HG02885 (cell line): Measurements from ENCODE around the gene ARID1B.

Experiments used
- ATAC-seq: cut with Tn5 transposase; IDR thresholded peaks from one replicate; pipeline ENCODE4 v1.9.1; 2021; ENCODE audit warnings: mild to moderate bottlenecking; ENCODE audit not compliant: unreplicated experiment, poor library complexity

ARID1B gene

GRCh38 chr6:157224951-157225574 is 447.9 kb downstream of the ARID1B start:
- ATAC-seq: no peak

DNA sequence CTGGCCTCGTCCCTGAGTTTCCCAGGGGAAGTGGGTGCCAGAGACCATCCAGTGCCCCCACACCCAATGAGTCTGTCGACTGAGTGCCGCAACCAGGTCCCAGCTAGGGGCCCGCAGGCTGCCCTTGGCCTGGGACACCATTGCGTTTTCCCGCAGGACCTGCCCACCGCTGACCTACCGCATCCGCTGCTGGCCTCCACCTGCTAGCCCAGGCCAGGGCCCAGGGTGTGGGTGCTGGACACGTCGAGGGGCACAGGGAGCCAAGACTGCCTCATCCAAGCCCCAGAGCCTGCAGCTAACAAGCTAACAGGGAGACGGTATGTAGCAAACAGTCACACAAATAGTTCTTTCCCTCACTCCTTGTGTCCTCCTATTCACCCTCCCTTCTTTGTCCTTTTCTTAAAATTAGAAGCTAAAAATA is 448.4 kb downstream of the ARID1B start:
- ATAC-seq: no peak

DNA sequence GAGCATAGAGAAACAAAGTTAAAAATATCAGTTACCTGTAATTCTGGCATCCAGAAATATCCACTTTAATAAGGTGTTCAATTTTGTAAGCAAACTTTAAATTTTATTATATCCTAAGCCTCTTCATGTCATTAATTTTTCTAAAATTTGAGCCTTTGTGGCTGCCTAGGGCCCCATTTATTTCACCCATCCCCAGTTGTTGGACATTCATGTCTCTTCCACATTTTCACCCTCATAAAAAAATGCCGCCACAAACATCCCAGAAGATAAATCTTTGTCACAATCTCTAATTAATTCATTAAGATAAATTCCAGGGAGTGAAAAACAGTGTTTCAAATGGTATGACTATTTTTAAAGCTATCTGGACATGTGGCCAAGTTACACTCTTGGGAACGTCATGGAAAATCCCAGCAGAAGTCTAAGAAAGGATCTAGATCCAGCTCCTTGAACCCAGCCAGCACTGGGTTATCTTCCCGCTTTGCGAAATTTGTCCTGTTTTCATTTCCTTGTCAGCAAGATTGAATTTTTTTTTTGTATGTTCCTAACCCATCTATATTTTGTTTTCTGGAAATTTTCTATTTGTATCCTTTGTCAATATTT is 448.9 kb downstream of the ARID1B start:
- no peak for ATAC-seq

DNA sequence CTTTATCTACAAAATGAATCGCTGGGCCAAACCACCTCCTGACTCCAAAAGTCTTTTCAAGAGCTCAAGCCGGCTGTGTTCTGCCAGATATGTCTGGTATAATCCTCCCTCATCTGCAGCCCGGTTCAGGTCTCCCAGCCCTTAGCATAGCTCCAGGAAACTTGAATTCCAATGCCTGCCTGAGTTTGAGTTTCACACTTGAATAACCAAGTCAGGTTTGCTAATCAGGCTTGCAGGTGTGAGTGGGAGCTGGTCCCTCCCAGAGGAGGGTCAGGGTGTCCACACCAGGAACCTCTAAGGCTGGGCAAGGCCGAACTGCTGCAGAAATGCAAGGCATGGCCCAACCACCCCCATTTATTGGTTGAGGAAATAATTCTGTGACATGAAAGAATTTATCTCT is 449.6 kb downstream of the ARID1B start:
- ATAC-seq: no peak

DNA sequence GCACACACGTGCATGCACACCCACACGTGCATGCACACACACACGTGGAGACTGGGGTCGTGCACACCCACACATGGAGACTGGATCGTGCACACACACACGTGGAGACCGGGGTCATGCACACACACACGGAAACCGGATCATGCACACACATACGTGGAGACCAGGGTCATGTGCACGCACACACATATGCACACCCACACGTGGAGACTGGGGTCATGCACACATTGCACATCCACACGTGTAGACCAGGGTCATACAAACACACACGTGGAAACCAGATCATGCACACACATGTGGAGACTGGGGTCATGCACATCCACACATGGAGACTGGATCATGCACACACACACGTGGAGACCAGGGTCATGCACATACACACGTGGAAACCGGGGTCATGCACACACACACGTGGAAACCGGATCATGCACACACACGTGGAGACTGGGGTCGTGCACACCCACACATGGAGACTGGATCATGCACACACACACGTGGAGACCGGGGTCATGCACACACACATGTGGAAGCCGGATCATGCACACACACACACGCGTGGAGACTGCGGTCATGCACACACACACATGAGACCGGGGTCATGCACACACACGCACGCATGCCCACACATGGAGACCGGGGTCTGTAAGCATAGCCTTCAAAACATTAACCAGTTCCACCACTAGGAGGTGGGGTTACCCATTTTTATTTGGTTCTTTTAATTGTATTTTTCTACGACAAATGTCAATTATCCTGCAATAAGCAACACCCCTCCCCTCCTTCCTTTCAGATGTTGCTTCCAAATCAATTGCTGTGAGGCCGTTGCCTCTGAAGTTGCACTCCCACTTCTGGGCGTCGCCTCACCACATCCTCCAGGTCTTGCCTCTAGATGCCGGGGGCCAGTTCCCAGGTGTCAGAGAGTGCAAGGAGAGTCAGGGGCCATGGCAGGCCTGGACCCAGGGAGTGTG is 450.3 kb downstream of the ARID1B start:
- no peak for ATAC-seq

GRCh38 chr6:157228426-157229131 is 451.4 kb downstream of the ARID1B start:
- ATAC-seq: no peak

- ATAC-seq: no peak
Observed at GRCh38 chr6:157229132-157229618, 452.0 kb downstream of the ARID1B start.

DNA sequence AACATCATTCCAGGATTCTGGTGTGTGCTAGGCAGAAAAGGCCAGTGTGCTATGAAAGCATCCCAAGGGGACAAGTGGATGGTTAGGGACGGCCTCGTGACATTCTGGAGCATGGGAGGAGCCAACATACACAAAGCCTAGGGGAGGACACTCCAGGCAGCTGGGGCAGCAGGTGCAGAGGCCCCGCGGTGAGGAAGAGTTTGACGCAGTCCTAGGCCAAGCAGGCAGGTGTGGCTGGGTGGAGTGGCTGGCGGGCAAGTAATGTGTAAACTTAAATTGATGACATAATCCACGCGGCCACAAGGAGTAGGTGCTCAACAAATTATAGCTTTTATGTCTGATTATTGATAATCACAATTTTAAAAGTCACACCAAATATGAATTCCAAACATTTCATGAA is 452.5 kb downstream of the ARID1B start:
- no peak for ATAC-seq

DNA sequence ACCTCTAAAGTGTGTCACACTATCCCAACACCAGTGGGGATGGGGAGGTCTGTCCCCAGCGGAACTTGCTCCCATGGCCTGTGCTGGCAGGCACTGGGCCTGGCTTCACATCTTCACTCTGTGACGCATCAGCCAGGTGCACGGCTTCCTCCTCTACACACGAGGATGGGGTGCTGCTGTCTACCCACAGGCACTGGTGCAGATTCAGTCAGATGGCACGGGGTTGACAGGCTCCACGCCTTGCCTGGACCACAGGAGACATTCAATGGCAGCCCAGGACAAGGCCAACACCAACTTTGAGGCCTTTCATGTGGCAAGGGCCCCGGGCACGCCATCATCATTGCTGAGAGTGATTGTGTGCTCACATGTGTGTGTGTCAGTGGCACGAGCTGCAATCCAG is 453.7 kb downstream of the ARID1B start:
- no peak for ATAC-seq

GRCh38 chr6:157232161-157232895 is 455.1 kb downstream of the ARID1B start:
- no peak for ATAC-seq

DNA sequence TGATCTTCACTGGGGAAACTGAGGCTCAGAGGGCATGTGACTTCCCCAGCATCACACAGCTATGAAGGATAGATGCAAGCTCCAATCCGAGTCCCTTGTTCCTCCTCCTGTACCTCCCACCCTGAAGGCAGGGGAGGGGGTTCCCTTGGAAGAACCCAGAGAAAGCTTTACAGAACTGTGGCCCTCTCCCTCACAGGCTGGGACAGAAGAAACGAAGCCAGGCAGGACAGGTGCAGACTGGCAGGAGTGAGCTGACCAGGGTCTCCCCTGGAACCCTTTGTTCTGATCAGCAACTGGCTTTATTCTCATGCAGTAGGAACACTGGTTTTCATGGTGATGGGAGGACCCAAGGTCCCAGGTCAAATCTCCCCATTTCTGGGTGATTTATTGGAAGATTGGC is 456.0 kb downstream of the ARID1B start:
- ATAC-seq: no peak

DNA sequence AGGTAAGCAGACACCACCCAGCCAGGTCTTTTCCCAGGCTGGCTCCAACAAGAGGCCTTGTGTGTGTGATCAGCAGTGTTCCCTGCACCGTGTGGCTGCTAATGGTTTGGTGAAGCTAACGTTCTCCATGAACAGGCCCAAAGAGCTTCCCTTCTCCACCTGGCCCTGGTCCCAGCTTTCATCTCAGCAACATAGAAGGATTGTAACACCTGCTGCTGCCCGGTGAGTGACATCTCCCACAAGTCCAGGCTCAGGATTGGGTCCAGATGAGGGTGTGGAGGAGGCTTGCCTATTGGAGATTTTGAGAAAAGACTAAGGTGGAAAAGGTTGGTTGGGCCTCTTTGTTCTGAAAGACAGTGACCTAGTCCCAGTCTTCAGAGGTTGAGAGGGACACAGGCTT is 456.5 kb downstream of the ARID1B start:
- ATAC-seq: no peak

- ATAC-seq: no peak
Observed at GRCh38 chr6:157235600-157236039, 458.4 kb downstream of the ARID1B start.

- ATAC-seq: no peak
Observed at GRCh38 chr6:157236040-157236725, 459.0 kb downstream of the ARID1B start.

GRCh38 chr6:157238346-157238745 is 461.2 kb downstream of the ARID1B start:
- ATAC-seq: no peak

DNA sequence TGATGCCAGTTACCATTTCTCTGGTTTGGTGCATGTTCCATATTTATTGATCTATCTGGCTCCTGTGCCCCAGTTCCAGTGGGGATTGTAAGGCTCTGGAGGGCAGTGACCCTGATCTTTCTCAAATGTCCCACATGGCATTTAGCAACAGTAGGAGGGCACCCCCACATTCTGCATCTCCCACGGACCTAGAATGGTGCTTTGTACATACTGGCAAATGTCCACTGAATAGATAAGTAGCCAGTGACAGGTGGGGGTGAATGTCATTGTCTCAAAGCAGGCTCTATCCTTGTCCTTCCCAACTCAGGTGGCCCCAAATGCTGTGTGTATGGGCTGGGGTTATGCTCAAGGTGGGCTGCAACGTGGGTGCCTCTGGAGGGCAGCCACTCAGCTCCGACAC is 462.0 kb downstream of the ARID1B start:
- ATAC-seq: no peak

- no peak for ATAC-seq
Observed at GRCh38 chr6:157239671-157240058, 462.5 kb downstream of the ARID1B start.

- ATAC-seq: no peak
Observed at GRCh38 chr6:157240059-157240959, 463.1 kb downstream of the ARID1B start.
